Vein endothelial cell (primary cell): ENCODE data around the gene FSD1L. TPM values are rescaled to one million over a fixed set of nuclear protein-coding genes. Genes with fewer than 3 reads are reported as not detected.

Source experiments
- total RNA-seq: library from RNA; depleted of rRNA; stranded (reverse); fragments of >200 nt; gene quantifications from 2 replicates; pipeline ENCODE4 v1.2.3, GENCODE V29; 2012

Gene FSD1L
- total RNA-seq = 3.6 and 6.9 TPM in 2 replicates

DNA sequence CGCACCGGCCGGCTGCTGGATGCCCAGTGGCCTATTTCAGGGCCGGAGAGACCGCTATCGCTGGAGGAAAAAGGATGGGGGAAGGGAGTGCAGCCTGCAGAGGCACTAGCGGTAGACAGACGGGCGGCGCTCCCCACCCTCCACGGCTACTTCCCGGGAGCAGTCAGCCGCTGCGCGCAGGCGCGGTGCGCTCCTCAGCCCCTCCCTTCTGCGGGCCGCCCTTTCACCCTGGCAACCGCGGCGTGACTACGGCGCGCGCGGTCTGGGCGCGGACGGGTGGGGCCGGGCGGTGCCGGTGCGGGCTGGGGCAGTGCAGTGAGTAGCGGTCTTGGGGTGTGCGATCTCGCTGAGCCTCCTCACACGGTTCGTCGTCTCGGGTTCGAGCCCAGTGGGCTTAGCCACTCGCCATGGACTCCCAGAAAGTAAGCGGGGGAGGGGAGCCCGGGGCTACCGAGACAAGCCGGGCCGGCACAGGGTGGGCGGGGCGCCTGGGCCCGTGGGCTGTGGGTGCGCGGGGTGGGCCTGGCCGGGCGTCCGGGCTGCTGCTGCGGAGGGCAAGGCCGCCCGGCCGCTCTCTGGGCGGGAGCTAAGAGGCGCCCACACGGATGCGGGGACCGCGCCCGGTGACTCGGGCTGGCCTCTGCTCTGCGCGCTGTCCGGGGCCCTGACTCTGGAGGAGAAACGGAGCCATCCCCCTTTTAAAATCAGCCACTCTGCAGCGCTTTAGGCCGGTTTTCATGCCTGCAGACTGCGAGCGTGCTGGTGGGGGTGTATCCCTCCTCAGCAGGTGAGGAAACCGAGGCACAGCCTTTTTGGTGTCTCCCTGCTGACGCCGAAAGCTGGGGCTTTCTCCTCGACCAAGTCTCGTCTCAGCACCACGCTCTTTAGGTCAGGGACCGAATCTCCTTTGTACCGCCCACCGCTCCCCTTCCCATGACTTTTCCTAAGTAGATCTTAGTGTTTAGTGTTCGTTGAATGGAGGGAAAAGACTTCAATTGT, at the start of gene FSD1L:
TSS of gene FSD1L (plus strand) at position 221 of the 999 bp plus-strand sequence. CDS start at position 408, 187 bp downstream.

DNA sequence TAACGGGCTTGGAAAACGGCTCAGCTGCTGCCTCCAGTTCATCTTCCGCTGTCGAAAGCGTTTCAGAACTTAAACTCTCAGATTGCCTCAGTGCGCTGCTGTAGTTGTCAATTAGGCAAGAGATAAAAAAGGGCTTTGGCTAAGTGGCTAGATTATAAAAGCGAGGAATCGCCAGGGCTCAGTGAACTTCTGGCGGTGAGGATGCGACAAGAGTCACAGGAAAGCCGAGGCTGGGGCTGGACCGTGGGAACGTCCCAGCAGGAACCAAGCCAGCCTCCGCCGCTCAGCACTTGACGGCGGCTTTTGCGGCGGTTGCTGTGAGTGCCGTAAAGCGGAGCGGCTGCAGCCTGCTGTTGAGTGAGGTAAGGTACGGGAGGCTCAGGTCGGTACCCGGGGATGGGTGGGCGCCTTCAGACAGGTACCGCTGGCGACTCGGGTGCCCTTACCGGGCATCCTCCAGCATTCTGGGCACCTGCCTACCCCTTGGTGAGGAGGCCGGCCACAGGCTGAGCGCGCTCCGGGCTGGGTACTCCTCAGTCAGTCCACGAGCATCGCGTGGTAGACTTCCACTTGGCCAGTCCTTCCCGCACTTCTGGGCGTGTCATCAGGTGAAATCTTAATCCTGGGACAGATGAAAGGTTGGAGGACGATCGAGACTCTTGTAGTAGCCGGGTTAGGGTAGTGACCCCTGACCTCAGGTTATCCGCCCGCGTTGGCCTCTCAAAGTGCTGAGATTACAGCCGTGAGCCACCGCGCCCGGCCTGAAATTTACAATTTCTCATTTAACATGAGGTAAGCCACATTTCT, 110.2 kb downstream of the FSD1L start, which contains the start of gene FKTN:
TSS of gene FKTN (plus strand) at position 328 of the 807 bp plus-strand sequence. CDS start 16,902 bp downstream, outside the sequence.

Other genes starting within 250 kb of the FSD1L start
- 29.1 and 38.5 TPM in 2 replicates for gene SLC44A1, start 203.4 kb upstream of the FSD1L start, total RNA-seq
- 24.5 and 29.7 TPM in 2 replicates for gene FKTN, start 110.1 kb downstream of the FSD1L start, total RNA-seq
- gene TAL2, start 214.4 kb downstream of the FSD1L start, total RNA-seq = 0.65 TPM in 1 of 2 replicates, not detected in the other
- 5.2 and 7.5 TPM in 2 replicates for gene TMEM38B, start 246.5 kb downstream of the FSD1L start, total RNA-seq